ENCODE measurements around the gene SEL1L3. TPM values are rescaled to one million over a fixed set of nuclear protein-coding genes. Genes with fewer than 3 reads are reported as not detected.

SEL1L3 gene
- total and polyA plus RNA-seq, 12 donors: 1.7 to 23.7 (median 4.9) TPM

- Histone ChIP-seq H3K27me3 (no peaks in the 10 kb centered on the region), H3K27ac (no peak overlapping the region), H3K9me3 (replicated peaks in 1 of 3) (no peaks in the 10 kb centered on the region), H3K4me1 (replicated peaks in 1 of 2) (no peaks in the 10 kb centered on the region), H3K36me3 (replicated peaks in 1 of 2) (no peaks in the 10 kb centered on the region), H3K4me3 (no peak overlapping the region)
- intact Hi-C loops (cut with DNase I): no loop called here
- TF ChIP-seq POLR2A (IDR thresholded peaks at IDR 0.05) (no peak), CTCF (IDR thresholded peaks at IDR 0.05) (no peak)
- 32 to 54% (median 37%) methylated on average over 9 of the region's 9 CpGs for WGBS, 4 donors
- DNase-seq: no peak
Observed at GRCh38 chr4:25783943-25784342, 78.8 kb downstream of the SEL1L3 start.

DNA sequence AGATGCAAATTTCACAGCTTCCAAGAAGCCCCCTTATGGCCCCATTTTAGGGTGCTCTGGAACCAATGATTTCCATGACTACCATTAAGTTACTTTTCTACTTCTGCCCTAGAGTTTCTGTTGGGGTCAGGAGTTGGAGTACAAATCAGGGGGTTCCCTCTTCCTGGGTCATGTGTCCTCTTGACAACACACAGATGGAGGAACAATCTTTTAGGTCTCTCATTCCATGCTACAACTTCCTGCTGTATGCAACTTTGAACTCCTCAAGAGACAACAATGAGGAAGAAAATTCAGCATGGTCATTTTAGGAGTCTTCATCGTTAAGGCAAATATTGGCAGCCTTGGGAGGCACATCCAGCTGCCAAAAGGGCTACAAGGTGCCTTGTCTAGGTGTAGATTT is 79.7 kb downstream of the SEL1L3 start:
- DNase-seq: no peak
- no peak overlapping the region for H3K27ac ChIP-seq
- intact Hi-C loops (cut with DNase I): no loop called here
- no peaks in the 10 kb centered on the region for H3K9me3 ChIP-seq (replicated peaks in 1 of 3)
- WGBS, 4 donors: 60 to 73% (median 67%) methylated on average over 1 of the region's 1 CpG
- H3K27me3 ChIP-seq: no peaks in the 10 kb centered on the region
- H3K36me3 ChIP-seq (replicated peaks in 1 of 2): no peaks in the 10 kb centered on the region
- H3K4me1 ChIP-seq (replicated peaks in 1 of 2): no peaks in the 10 kb centered on the region
- H3K4me3 ChIP-seq: no peak overlapping the region
- TF ChIP-seq CTCF (IDR thresholded peaks at IDR 0.05) (no peak), POLR2A (IDR thresholded peaks at IDR 0.05) (no peak)

GRCh38 chr4:25782482-25782881 is 80.3 kb downstream of the SEL1L3 start:
- intact Hi-C loops (cut with DNase I): no loop called here
- H3K27ac ChIP-seq: no peak overlapping the region
- 73 to 87% (median 79%) methylated on average over 7 of the region's 7 CpGs for WGBS, 4 donors
- H3K9me3 ChIP-seq (replicated peaks in 1 of 3): no peaks in the 10 kb centered on the region
- DNase-seq: no peak
- no peaks in the 10 kb centered on the region for H3K36me3 ChIP-seq (replicated peaks in 1 of 2)
- no peaks in the 10 kb centered on the region for H3K4me1 ChIP-seq (replicated peaks in 1 of 2)
- H3K27me3 ChIP-seq: no peaks in the 10 kb centered on the region
- no peak for TF ChIP-seq POLR2A (IDR thresholded peaks at IDR 0.05)
- no peak for TF ChIP-seq CTCF (IDR thresholded peaks at IDR 0.05)
- no peak overlapping the region for H3K4me3 ChIP-seq

GRCh38 chr4:25779021-25779420 is 83.8 kb downstream of the SEL1L3 start:
- H3K4me3 ChIP-seq: no peak overlapping the region
- intact Hi-C loops (cut with DNase I): no loop called here

More at GRCh38 chr4:25779021-25779420, 83.8 kb downstream of the SEL1L3 start:
- H3K4me1 ChIP-seq (replicated peaks in 1 of 2): no peaks in the 10 kb centered on the region
- H3K9me3 ChIP-seq (replicated peaks in 1 of 3): no peaks in the 10 kb centered on the region
- no peaks in the 10 kb centered on the region for H3K36me3 ChIP-seq (replicated peaks in 1 of 2)
- no peaks in the 10 kb centered on the region for H3K27me3 ChIP-seq
- no peak overlapping the region for H3K27ac ChIP-seq
- DNase-seq: no peak
- 85 to 97% (median 89%) methylated on average over 4 of the region's 4 CpGs for WGBS, 4 donors
- TF ChIP-seq CTCF (IDR thresholded peaks at IDR 0.05): no peak
